Peyer's patch (tissue), 4 donors: ENCODE results near the gene DHX32. TPM values are rescaled to one million over a fixed set of nuclear protein-coding genes. Genes with fewer than 3 reads are reported as not detected.
"Not testable (repeated sequence)": the region's sequence is repeated elsewhere in the genome, so short reads cannot be mapped to it uniquely, and the experiment has no call there.

ENCODE experiments used
- DNase-seq, 3 donors: peaks; one replicate each; pipeline ENCODE4 v3.0.0-alpha.2; 2017 to 2019
- H3K27ac ChIP-seq, 4 donors: fragments of 200-600 bp; sonication (generic); one replicate each; pipeline ENCODE4 v1.5.1; 2016 to 2019
- H3K27me3 ChIP-seq, 2 donors: fragments of 200-600 bp; sonication (generic); one replicate each; pipeline ENCODE4 v1.5.1; 2019
- H3K36me3 ChIP-seq, 3 donors: fragments of 200-600 bp; sonication (generic); one replicate each; pipeline ENCODE4 v1.5.1; 2016 to 2019
- H3K4me1 ChIP-seq, 4 donors: fragments of 200-600 bp; sonication (generic); one replicate each; pipeline ENCODE4 v1.5.1; 2016 to 2019
- H3K4me3 ChIP-seq, 4 donors: fragments of 200-600 bp; sonication (generic); 1 replicate in 3 of 4; 2 replicates in 1 of 4; pipeline ENCODE4 v1.5.1; 2016 to 2019; ENCODE audit warnings: mild to moderate bottlenecking in 1 of 4
- H3K9me3 ChIP-seq, 4 donors: fragments of 200-600 bp; sonication (generic); one replicate each; pipeline ENCODE4 v1.5.1; 2016 to 2019; ENCODE audit warnings: mild to moderate bottlenecking in 1 of 4
- POLR2A ChIP-seq, 2 donors: fragments of 450-650 bp; IDR thresholded peaks; one replicate each; pipeline ENCODE4 v1.5.1; 2017; ENCODE audit warnings: antibody characterized with exemption in 2 of 2, mild to moderate bottlenecking in 2 of 2, moderate library complexity in 2 of 2
- total RNA-seq, 4 donors: library from RNA; depleted of rRNA; stranded (reverse); fragments of >200 nt; gene quantifications; one replicate each; pipeline ENCODE4 v1.1.0, GENCODE V29; 2016
- TF ChIP-seq, protein P1 (sequence below), 6 experiments: fragments of 450-650 bp in 4 of 6; fragments of 200-600 bp in 2 of 6; sonication (generic) in 1 of 6; IDR thresholded peaks; one replicate each; pipeline ENCODE4 v1.5.1; 2017 to 2019; ENCODE audit warnings: antibody characterized with exemption in 6 of 6, mild to moderate bottlenecking in 3 of 6, moderate library complexity in 1 of 6

DHX32 gene
- total RNA-seq, 4 donors from 2014 or later = 23.9 to 36.3 (median 28.0) TPM

DNA sequence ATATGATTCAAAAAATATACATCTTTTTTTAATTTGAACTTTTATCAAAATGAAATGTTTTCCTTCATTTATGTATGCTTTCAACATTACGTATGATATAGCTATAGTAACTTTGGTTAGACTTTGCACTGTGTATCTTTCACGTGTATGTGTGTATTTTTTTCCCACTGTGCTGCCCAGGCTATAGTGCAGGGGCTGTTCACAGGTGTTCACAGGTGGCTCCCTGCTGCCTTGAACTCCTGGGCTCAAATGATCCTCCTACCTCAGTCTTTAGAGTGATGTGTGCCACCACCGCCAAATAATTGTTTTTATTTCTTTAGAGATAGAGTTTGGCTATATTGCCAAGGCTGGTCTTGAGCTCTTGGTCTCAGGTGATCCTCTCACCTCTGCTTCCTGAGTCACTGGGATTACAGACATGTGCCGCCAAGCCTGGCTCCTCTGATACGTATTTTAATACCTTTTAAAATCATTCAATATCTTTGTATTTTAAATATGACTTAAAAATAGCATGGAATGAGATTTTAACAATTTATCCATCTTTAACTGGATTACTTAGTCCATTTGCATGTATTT is 44.3 kb upstream of the DHX32 start:
- TF ChIP-seq POLR2A (IDR thresholded peaks at IDR 0.05) = no peak
- TF ChIP-seq, protein P1, sequence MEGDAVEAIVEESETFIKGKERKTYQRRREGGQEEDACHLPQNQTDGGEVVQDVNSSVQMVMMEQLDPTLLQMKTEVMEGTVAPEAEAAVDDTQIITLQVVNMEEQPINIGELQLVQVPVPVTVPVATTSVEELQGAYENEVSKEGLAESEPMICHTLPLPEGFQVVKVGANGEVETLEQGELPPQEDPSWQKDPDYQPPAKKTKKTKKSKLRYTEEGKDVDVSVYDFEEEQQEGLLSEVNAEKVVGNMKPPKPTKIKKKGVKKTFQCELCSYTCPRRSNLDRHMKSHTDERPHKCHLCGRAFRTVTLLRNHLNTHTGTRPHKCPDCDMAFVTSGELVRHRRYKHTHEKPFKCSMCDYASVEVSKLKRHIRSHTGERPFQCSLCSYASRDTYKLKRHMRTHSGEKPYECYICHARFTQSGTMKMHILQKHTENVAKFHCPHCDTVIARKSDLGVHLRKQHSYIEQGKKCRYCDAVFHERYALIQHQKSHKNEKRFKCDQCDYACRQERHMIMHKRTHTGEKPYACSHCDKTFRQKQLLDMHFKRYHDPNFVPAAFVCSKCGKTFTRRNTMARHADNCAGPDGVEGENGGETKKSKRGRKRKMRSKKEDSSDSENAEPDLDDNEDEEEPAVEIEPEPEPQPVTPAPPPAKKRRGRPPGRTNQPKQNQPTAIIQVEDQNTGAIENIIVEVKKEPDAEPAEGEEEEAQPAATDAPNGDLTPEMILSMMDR (IDR thresholded peaks at IDR 0.05) = no peak
- H3K27ac ChIP-seq = no peak overlapping the region
- no peaks in the 10 kb centered on the region for H3K27me3 ChIP-seq
- no peak overlapping the region for H3K4me3 ChIP-seq
- no peaks in the 10 kb centered on the region for H3K9me3 ChIP-seq
- H3K4me1 ChIP-seq = no peaks in the 10 kb centered on the region
- no peaks in the 10 kb centered on the region for H3K36me3 ChIP-seq
- no peak for DNase-seq

DNA sequence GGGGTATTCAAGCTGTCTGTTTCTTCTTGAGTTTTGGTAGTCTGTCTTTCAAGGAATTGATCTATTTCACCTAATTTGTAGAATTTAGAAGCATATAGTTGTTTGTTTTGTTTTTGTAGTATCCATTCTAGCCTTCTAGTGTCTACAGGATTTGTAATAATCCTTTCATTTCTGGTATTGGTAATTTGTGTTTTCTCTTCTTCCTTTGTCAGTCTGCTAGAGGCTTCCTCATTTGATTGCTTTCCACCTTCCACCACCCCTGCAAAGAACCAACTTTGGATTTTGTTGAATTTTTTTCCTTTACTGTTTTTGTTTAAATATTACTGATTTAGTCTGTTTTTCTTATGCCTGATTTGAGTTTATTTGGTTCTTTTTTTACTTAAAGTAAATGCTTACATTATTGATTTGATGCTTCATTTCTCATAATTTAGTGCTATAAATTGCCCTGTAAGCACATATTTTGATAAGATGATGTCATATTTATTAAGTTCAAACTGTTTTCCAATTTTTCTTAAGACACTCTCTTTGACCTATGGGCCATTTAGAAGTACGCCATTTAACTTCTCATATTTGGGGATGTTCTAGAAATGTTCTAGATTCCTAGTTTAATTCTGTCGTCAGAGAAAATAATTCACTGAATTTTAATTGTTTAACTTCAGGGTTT is 40.7 kb upstream of the DHX32 start:
- H3K36me3 ChIP-seq, H3K4me3 ChIP-seq, H3K9me3 ChIP-seq, DNase-seq, H3K27me3 ChIP-seq, H3K4me1 ChIP-seq, H3K27ac ChIP-seq: not testable (repeated sequence)

DNA sequence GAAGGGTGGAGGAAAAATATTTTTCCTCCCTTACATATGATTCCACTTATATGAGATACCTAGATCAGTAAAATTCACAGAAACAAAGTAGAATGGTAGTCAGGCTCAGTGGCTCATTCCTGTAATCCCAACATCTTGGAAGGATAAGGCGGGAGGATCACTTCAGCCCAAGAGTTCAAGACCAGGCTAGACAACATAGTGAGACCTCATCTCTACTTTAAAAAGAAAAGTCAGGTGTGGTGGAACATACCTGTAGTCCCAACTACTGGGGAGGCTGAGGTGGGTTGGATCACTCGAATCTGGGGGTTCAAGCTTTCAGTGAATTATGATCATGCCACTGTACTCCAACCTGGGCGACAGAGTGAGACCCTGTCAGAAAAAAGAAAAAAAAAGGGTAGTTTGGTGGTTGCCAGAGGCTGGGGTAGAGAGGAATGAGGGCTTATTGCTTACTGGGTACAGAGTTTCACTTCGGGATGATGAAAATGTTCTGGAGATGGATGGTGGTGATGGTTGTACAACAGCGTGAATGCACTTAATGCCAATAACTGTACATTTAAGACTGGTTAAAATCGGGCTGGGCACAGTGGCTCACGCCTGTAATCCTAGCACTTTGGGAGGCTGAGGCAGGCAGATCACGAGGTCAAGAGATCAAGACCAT is 36.7 kb upstream of the DHX32 start:
- not testable (repeated sequence) for H3K36me3 ChIP-seq

DNA sequence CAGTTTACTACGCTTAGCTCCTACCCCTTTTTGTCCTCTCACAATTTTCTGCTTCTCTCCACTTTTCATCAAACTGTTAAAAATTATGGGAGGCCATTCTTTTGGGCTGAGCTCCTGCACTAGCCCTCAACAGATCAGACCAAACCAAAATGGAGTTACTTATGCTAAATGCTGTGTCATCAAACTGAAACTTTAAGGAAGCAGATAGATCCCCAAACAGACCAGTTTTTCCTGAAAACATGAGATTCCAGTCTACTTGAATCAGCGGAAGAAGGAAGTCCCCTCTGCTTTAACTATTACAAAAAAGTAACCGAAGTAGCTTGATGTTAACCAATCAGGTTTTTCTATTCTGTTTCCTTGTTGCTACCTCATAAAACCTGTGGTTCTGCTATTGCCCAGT is 35.9 kb upstream of the DHX32 start:
- H3K4me3 ChIP-seq = no peak overlapping the region
- H3K27ac ChIP-seq = no peak overlapping the region
- H3K4me1 ChIP-seq = no peaks in the 10 kb centered on the region
- no peaks in the 10 kb centered on the region for H3K27me3 ChIP-seq
- no peaks in the 10 kb centered on the region for H3K36me3 ChIP-seq
- DNase-seq = no peak
- no peaks in the 10 kb centered on the region for H3K9me3 ChIP-seq
- TF ChIP-seq, protein P1 (IDR thresholded peaks at IDR 0.05) = no peak
- TF ChIP-seq POLR2A (IDR thresholded peaks at IDR 0.05) = no peak

More for the DNA sequence above, 36.7 kb upstream of the DHX32 start:
- not testable (repeated sequence) for H3K4me3 ChIP-seq, DNase-seq, H3K9me3 ChIP-seq, H3K27ac ChIP-seq, H3K27me3 ChIP-seq, H3K4me1 ChIP-seq

DNA sequence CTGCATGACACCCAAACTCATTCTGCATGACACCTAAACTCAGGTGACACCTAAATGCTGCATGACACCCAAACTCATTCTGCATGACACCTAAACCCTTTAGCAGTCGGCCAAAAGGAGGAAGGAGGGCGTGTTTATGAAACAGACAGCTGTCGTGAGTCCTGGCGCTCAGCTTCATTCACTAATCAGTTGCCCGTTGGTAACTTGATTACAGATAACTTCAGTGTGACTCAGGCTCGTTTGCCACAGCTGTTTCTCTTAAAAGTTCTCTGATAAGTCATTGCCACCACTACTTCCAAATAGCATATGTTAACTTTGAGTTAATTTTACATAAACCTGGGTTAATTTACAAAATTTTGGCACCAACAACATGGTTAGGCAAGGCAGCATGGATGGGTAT is 32.2 kb upstream of the DHX32 start:
- H3K27ac ChIP-seq, H3K27me3 ChIP-seq, H3K9me3 ChIP-seq, H3K4me1 ChIP-seq, H3K36me3 ChIP-seq, H3K4me3 ChIP-seq, DNase-seq: not testable (repeated sequence)

DNA sequence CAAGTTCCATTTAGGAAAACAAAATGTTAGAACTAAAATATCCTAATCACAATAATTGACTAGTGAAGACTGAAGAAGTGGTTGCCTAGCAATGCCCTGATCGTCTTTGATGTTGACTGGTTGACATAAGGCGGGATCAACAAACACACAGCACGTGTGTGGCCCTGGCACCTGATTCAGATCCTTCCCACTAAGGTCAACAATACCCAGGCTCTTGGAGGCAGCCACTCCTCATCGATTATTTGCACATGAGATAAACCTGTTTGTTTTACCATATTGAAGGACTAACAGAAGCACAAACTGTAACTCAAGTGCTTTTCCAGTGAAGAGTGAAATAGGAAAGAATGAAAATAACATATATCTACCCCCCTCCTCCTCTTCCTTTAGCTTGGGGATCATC is 30.9 kb upstream of the DHX32 start:
- TF ChIP-seq, protein P1 (IDR thresholded peaks at IDR 0.05) = no peak
- TF ChIP-seq POLR2A (IDR thresholded peaks at IDR 0.05) = no peak
- Histone ChIP-seq H3K4me3 (no peak overlapping the region), H3K9me3 (no peaks in the 10 kb centered on the region), H3K36me3 (no peaks in the 10 kb centered on the region), H3K4me1 (no peaks in the 10 kb centered on the region), H3K27ac (no peak overlapping the region), H3K27me3 (no peaks in the 10 kb centered on the region)
- peak in 2 of 3 donors; percentile 63 to 70 for DNase-seq

DNA sequence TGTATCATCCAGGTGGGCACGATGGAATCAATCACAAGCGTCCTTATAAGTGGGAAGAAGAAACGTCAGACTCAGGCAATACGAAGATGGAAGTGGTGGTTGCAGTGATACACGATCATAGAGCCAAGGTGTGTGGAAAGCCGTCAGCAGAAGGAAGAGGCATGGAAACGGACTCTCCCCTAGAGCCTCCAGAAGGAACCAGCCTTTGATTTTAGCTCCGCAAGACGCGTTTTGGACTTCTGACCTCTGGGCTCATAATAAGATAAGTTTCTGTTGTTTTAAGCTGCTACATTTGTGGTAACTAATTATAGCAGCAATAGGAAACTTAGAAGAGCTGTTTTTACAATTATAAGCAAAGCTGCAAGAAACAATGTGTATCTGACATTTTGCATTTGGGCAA is 30.1 kb upstream of the DHX32 start:
- H3K27ac ChIP-seq = no peak overlapping the region
- DNase-seq = no peak
- TF ChIP-seq, protein P1 (IDR thresholded peaks at IDR 0.05) = no peak
- no peak for TF ChIP-seq POLR2A (IDR thresholded peaks at IDR 0.05)

DNA sequence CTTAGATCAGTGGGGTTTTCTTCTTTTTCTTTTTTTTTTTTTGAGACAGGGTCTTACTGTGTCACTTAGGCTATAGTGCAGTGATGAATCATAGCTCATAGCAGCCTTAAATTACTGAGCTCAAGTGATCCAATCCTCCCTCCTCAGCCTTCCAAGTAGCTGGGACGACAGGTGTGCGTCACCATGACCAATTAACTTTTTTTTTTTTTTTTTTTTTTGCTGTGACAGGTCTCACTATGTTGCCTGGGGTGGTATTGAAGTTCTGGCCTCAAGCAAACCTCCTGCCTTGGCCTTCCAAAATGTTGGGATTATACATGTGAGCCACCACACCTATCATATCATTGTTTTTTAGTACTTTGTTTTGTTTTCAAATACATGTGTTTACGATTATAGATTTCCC is 28.4 kb upstream of the DHX32 start:
- DNase-seq, H3K27me3 ChIP-seq, H3K4me1 ChIP-seq, H3K27ac ChIP-seq, H3K9me3 ChIP-seq, H3K4me3 ChIP-seq, H3K36me3 ChIP-seq: not testable (repeated sequence)

More for the DNA sequence above, 30.1 kb upstream of the DHX32 start:
- Histone ChIP-seq H3K4me3 (no peak overlapping the region), H3K4me1 (no peaks in the 10 kb centered on the region), H3K36me3 (no peaks in the 10 kb centered on the region), H3K9me3 (no peaks in the 10 kb centered on the region), H3K27me3 (no peaks in the 10 kb centered on the region)

DNA sequence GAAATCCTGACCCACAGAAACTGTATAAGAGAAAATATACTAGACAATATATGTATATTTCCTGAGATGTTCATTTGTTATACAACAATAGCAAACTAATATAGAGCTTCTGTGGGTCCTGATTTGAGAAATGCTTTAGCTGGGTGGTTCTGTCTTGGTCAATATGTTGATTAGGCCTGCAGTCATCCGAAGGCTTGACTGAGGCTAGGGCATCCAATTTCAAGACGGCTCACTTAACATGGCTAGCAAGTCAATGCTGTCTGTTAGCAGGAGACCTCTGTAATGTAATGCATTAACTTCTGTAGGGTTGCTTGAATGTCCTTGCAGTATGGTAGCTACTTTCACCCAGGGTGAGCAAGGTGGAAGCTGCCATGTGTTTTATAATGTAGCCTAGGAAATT is 27.7 kb upstream of the DHX32 start:
- H3K36me3 ChIP-seq, H3K27me3 ChIP-seq, H3K4me1 ChIP-seq, H3K4me3 ChIP-seq, DNase-seq, H3K27ac ChIP-seq, H3K9me3 ChIP-seq: not testable (repeated sequence)

DNA sequence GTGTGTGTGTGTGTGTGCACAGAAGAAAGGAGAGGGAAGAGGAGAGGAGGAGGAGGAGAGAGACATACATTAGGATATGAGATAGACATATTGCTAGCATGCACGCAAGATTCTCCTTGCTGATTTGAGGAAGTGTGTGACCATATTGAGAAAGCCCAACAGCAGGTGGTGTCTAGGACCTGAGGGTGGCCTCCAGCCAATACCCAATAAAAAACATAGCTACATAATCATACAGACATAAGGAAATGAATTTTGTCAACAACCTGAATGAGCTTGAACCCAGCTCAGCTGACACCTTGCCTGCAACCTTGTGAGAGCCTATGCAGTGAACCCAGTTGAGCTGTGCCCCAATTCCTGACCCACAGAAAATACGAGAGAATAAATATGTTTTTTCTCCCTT is 26.5 kb upstream of the DHX32 start:
- H3K36me3 ChIP-seq, H3K9me3 ChIP-seq, H3K4me3 ChIP-seq, H3K4me1 ChIP-seq, H3K27me3 ChIP-seq, DNase-seq: not testable (repeated sequence)
- peak overlapping the region in 1 of 4 donors; percentile 11 for H3K27ac ChIP-seq
